ENCODE measurements around the gene UBE2G2. TPM values are rescaled to one million over a fixed set of nuclear protein-coding genes. Genes with fewer than 3 reads are reported as not detected.

Gene UBE2G2, protein sequence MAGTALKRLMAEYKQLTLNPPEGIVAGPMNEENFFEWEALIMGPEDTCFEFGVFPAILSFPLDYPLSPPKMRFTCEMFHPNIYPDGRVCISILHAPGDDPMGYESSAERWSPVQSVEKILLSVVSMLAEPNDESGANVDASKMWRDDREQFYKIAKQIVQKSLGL
- 86.3 TPM for polyA plus RNA-seq (ENCODE audit: insufficient read length)

DNA sequence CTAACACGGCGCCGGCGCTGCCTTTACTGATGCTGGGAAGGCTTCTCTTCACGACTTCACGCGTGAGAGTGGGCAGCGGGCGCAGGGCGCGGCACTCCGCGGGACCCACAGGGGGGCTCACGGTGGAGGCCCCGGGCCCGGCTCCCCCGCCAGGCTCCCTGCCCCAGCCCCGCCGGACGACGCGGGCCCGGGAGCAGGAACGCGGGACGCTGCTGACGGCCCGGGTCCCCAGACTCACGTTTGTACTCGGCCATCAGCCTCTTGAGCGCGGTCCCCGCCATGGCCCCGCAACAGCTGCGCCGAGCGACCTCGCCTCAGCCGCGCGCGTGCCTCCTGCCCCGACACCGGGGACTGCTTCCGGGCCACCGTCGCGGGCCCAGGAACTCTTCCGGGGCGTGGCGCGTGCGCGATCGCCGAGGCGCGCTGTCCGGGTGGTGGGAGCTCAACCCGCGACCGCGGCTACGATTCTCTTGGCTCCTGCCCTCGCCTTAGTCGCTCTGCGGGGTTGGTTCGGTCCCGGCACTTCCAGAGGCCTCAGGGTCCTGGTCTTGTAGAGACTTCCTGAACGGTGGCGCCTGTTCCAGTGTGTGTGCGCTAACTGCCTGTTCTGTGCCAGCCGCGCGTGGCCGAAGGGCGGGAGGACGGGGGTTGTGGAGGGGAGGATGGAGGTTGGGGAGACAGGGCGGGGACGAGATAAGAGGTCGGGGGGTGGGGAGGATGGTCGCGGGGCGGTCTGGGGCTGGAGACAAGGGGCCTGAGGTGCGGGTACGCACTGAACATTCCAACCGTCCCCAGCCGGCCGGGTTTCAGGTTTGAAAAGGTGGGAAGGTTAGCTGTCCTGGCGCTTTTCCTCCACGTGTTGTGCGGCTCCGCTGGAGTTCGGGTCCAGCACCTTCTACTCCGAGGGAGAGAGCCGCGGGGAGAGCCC lies at the start of gene UBE2G2:
Gene UBE2G2 (minus strand): TSS at position 353 of the 928 bp plus-strand sequence. CDS start 72 bp downstream, at position 281.
- DNase-seq = peak; percentile 88

DNA sequence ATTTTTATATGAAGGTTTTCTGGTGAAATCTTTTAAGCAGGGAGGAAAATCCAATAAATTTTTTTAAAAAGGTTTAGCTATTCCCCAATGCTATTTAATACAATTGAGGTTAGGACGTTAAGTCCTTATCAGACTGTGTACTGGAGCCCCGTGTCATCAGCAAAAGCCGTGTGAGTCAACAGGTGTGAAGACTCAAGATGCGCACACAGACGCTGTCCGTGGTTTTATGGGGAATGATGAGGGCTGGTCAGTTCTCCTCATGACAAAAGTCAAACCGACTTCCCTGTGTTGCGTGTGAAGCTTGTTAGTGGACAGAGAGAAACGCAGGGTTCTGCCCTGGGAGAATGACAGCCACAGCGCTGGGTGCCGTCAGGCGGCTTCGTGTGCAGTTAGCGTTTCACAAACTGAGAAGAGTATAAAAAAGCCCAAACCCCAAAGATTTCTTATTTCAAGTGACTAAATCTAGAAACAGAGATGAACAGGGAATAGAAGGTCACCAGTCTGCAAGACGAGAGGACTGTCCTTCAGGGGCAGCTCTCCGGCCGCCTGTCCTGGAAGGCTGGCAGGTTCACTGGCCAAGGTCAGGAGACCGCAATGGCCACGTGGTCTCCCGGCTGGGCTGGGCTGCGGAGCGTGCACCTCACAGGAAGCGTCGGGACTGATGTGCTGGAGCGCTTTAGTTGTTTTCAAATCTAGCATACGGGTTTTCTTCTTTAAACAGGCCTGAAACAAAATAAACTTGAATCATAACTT lies 49.5 kb upstream of the UBE2G2 start:
- no peak for DNase-seq

DNA sequence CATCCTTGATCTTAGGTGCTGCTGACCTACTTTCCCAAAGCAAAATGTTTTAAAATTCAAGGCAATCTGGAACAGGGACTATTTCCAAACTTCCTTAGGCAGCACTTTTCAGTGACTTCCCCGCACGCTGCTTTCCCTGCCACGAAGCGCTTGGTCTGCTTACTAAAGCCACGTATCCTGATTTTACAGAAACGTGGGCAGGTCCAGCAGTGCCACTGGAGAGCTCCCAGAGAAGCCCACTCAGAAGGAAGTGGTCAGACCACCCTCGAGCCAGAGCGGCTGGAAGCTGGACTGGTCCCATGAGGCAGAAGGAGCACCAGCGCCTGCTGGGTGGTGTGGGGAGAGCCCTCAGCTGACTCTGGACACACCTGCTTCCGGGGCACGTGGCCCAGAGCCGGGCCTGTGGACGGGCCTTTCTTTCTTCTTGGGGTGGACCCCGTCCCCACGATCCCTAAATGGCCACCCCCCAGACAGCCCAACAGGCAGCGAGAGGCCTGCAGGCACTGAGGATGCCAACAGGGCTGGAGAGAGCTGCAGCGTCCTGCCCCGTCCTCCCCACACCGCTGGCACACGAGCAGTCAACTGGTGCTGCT lies 48.7 kb upstream of the UBE2G2 start:
- DNase-seq = no peak

DNA sequence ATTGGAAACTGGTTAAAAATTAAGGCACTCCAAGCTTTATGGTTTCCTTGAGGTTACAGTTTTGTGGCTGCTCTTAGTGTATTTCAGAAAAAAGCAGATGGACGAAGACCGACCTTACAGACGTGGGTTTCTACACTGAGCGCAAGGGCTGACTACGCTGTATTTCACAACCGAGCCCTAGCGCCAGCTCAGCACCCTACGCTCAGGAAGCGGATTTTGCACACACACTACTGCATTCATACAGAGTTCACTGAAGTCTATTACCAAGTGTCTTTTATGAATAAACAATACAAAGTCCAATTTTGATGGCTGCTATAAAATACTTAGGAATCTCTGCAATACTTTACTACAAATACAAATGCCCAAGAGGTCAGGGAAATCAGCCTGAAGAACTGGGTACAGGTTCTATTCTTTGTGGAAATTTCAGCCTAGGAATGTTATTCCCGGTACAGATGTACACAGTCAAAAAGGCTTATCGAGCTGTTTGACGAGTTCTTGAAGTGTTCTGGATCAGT lies 48.1 kb upstream of the UBE2G2 start:
- no peak for DNase-seq

DNA sequence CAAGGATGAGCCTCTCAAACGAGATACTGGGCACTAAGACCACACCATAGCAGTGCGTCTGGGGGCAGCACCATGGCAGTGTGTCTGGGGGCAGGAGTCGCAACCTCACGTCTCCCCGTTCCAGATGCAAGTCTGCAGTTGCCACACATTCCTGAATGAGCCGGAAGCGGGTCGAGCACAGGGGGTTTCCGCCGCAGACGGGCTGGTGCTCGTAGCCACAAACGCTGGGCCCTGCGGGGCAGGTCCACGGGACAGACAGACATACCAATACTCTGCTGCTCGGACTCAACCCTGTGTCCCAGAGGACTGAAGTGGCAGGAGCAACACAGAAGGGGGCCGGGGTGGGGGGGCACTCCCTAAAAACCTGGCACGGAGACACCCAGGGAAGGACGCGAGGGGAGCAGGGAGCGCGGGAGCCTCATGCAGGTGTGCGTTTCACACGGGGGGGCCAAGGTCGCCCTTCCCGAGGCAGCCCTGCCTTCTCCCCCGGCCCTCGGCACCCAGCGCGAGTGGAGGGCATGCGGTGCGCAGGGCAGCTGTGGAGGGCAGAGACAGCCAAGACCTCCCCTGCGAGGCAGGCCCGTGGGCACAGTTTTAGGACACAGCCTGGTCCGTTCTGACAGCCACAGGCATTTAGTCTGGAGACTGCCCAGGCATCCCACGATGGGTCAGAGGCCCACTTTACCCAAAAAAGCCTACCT lies 47.4 kb upstream of the UBE2G2 start:
- DNase-seq = no peak

DNA sequence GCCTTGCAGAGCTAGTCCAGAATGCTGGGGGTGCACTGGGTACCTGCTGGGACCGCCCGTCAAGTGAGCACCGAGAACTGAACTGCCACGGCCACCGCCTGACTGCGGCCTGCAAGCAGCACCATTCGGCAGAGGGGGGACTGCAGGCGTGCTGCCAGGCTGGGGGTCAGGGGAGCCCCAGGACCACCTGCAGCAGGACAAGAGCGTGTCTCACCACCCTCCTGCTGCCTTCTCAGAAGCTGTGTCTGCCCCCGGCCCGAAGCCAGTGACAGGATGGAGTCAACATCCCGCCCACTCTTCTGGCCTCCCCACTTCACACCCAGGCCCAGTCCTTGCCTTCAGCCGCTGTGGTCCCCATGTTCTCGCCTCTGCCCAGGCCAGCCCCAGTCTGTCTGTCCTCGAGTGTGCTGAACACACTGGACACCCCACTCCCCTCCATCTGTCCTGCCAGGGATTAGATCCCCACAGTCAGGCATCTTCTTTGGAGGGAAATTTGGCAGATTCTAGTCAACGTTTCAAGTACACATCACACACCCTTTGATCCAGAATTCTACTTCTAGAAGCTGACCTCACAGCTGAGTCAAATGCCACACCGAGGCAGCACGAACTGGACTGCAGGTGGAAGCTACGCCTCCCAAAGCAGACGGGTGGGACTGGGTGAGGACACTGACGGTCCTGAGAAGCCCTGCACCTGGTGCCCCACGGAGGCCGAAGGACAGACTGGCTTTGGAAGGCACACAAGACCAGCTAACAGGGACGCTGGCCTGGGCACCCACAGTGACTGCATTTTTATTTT lies 45.8 kb upstream of the UBE2G2 start:
- DNase-seq = no peak

DNA sequence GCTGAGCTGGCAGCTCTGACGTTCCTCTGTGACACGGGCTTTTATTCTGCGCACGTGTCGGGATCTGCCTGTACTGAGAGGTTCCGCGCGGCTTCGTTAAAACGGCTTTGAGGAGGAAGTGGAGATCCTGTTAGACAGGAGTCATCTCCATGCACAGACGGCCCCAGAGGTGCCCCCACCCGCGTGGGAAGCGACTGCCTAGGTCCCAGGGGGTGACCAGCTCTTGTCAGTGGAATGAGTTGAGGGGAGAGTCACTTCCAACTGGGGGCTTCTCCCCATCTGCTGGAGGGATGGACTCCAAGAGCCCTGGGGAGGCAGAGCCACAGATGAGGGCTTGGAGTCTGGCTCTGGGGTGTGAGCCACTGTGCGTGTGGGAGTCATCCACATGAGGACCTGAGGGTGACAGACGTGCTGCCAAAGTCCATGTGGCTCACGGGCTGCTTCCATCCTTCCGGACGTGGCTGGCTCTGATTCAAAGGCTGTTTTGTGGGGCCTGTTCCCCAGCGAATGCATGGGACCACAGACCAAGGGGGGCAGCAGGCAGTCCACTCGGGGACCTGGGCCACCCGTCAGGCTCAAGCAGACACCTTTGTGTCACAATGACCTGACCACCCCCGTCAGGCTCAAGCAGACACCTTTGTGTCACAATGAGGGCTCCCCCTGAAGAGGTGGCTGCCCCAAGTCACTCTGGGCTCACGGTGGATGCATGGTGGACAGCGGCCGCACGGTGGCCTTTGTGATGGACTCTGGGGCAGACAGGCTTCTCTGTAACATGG lies 45.1 kb upstream of the UBE2G2 start:
- peak; percentile 41 for DNase-seq

DNA sequence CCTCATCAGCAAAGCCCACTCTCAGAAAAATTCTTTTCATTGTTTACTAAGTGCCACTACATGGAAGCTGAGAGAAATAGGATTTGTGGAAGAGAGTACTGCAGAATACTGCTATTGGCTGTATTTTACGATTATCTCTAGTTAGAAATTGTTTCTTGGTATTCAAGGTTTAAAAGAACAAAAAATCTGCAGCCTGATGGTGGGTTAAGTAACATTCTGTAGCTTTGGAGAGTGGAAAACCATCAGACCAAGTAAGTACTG lies 44.5 kb upstream of the UBE2G2 start:
- DNase-seq = no peak

DNA sequence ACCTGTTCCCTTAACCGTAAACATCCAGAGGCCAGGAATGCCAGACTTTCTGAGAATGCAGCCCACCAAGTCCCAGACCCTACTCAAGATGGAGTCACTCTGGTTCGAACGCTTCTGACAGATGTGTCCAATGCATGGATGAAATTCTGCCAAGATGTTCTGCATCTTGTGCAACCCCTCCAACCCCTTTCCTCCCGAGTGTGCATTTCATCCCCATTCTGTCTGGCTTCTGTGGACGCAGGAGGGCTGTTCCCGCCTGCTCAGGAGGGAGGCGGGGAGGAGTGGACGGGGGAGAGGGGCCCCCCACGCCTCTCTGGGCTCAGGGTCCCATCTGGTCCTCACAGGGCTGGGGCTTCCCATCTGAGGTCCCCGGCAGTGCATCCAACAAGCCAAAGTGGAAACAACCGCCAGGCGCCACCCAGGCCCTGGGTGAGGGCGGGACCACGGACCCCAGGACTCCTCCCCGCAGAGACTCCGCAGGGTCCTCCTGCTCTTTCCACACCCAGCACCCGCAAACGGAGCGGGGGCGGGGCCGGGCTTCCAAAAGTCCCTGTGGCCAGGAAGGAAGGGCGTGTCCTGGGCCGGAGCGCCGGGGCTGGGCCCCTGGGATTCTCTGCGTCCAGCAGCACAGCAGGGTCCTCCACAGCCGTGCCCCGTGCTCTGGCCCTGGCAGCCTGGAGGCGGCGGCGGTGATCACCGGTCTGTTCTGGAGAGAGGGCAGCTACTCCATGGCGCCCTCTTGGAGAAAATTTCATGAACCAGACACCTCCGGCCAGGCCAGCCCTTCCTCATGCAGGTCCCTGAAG lies 44.0 kb upstream of the UBE2G2 start:
- peak; percentile 40 for DNase-seq

DNA sequence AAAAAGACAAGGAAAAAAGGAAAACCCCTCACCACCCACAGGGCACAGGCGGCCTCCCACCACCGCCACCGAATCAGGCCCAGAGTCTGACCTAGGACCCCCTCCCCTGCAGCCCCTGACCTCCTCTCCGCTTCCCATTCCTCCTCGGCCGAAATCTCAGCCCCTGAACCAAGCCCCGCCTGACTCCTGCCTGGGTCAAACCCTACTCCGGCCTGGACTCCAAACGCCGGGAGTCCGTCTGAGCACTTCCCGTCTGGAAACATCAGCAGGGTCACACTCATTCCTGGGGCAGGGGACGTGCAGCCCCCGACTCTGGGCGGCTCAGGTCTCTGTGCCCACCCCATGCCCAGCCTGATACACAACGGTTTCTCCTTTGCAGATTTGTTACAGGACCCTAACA lies 42.6 kb upstream of the UBE2G2 start:
- no peak for DNase-seq

DNA sequence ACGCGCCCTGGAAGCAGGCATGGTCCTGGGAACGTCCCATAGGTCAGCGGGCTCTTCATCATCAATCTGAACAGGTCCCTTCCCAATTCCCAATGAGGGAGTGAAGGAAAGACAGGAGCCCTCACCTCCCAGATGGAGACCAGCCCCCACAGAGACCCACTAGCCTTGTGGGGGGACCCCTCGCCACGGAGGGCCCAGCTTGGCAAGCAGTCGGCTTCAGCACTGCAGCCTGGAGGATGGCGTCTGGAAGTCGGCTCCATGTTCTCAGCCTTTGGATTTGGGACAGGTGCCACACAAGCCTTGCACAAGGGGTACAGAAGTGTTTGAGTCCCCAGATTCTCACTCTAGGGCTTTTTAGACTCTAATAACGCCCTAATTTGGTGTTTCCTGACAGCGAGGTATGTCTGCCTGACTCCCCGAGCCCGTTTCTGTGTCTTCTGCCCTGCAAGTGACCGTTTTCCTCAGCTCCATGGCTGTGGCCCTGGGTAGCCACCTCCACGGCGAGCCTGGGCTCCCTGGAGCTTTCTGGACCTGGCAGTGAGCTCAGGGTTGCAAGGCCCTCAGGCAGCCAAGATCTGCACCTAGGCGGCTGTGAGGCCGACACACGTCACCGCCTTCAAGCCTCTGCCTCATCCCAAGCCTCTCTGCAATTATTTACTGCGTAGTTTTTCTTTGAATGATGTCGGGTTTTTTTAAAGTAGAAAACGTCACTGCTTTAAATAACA lies 41.3 kb upstream of the UBE2G2 start:
- DNase-seq = no peak

DNA sequence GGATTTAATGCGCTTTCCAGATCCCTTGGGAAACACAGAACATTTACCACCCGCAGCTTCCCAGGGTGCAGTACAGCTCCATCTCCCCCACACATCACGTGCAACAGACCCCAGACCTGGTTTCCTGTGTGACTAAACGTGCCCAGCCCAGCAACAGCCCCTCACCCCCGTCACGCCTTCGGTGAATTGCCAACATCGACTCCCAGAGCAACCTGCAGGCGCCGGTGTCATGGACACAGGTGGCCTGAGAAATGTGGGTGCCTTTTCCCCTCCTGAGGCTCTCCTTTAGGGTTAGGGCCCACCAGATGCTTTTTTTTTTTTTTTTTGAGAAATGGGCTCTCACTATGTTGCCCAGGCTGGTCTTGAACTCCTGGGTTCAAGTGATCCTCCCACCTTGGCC lies 40.5 kb upstream of the UBE2G2 start:
- DNase-seq = no peak

DNA sequence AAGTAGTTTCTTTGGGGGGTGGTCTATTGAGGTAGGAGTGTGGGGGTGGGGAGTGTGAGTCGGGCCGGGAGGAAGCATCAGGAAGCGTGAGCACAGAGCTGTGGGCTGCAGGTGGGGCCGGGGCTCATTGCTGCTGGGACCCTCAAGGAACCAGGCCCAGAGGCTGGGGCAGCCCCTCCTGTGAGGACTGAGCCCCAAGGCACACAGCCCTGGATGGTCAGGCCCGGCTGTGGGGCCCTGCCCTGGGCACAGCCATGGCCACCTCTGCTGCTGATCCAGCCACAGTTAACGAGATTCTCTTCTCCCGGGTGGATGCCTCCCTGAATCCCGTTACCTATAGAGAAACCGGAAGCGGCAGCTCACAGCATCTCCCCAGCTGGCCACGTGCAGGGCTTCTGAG lies 39.2 kb upstream of the UBE2G2 start:
- DNase-seq = no peak

DNA sequence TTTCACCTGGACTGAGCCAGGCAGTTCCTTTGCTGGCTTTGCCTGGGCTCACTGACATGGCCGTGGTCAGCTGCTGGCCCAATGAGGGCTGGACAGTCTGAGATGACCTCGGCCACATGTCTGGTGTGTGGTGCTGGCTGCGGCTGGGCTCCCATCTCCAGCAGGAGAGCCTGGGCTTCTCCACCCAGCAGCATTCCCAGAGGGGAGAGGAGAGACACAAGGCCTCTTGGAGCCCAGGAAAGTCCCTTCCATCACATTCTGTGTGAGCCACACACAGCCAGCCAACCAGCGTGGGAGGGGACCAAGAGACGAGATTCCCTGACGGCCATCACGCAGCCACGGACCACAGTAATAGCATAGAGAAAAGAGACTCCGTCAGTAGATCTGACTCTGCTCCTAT lies 37.3 kb upstream of the UBE2G2 start:
- no peak for DNase-seq

DNA sequence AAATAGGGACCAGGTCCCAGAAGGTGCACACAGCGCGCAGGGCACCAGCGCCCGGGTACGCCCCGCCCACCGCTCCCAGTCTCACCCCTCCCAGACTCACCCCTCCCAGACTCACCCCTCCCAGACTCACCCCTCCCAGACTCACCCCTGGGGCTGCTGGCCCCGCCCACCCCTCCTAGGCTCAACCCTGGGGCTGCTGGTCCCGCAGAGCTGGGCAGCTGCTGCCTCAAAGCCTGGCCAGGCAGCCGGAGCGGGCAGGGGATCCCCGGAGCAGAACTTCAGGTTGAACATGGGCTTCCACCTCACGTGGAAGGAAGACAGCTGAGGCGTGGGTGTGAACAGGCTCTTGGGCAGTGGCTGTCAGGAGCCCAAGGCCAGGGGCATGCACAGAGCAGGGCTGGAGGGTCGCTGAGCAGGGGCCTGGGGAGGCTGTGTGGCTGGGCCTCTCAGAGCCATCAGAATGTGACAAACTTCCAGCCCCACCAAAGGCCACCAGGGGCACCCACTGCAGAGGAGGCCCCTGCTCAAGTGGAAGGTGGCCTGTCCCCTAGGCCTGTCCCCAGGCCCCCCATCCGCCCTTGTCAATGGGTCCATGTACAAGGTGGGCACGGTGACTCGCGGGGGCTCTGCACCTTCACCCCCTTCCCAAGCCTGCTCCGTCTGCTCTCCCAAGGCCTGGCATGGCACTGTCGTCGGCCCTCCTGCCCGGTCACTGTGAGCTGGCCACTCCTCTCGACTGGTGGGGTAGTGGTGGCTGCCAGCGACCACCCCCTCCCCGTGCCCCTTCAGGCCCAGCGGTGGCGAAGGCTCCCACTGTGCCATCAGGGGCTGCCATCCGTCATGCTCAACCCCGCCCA lies 36.6 kb upstream of the UBE2G2 start:
- DNase-seq = no peak

DNA sequence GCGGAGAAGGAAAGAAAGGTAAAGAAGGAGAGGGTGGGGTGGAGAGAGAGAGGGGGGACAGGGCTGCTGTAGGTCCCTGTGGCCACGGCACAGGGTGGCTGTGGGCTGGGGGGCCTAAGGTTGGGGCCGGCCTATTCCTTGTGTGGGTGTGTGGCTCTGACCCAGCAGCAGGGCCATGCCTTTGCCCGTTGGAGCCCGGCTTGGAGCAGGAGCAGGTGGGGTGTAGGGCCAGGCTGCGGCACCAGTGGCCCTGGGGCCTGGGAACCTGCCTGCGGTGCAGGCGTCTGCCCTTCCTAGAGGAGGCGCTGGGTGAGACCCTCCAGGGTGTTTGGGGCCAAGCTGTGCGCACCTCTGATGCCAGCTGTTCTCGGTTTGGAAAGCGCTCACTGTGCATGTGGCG lies 35.9 kb upstream of the UBE2G2 start:
- DNase-seq = no peak

DNA sequence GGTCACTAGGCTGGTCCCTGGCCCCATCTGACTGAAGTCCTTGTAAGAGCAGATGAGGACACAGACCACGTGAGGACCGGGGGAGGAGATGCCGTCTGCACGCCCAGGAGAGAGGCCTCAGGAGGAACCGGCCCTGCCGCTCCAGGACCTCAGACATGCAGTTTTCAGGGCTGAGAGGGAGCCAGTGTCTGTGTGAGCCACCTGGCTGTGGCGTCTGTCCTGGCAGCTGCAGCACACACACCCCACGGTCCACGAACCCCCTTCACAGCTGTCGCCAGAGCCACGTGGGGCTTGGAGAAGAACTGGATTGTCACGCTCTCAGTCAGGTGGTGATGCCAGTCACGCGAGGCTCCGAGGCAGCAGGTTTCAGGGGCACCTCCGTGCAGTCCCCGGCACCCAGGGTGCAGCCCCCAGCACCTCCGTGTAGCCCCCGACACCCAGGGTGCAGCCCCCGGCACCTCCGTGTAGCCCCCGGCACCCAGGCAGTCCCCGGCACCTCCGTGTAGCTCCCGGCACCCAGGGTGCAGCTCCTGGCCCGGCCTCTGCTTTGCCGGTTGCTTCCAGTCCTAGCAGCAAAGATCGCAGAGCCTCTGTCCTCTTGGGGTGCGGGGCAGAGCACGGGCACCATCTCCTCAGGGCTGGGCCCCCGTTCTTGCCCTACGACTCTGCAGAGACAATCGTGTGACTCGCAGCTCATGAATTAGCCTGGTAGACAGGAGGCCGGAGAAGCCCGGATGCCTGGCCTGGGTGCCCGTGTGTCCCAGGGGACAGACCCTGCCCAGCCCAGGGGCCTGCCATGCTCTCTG lies 35.2 kb upstream of the UBE2G2 start:
- no peak for DNase-seq

Measured in hindlimb muscle (tissue), 1 donor.